Measurements from ENCODE around the gene MYZAP.

The MYZAP gene

GRCh38 chr15:57662091-57662744 is 70.5 kb downstream of the MYZAP start:
- DNase-seq (ENCODE audit: low spot score) = no peak

GRCh38 chr15:57662802-57663201 is 71.1 kb downstream of the MYZAP start:
- DNase-seq (ENCODE audit: low spot score) = no peak

- DNase-seq (ENCODE audit: low spot score) = no peak
Measured at GRCh38 chr15:57663262-57663661, 71.6 kb downstream of the MYZAP start.

GRCh38 chr15:57665194-57665593 is 73.5 kb downstream of the MYZAP start:
- no peak for DNase-seq (ENCODE audit: low spot score)

GRCh38 chr15:57665939-57666338 is 74.2 kb downstream of the MYZAP start:
- DNase-seq (ENCODE audit: low spot score) = no peak

- peak; percentile 73 for DNase-seq (ENCODE audit: low spot score)
Measured at GRCh38 chr15:57667171-57667849, 75.6 kb downstream of the MYZAP start.

- no peak for DNase-seq (ENCODE audit: low spot score)
Measured at GRCh38 chr15:57668016-57668415, 76.3 kb downstream of the MYZAP start.

GRCh38 chr15:57671636-57672035 is 79.9 kb downstream of the MYZAP start:
- no peak for DNase-seq (ENCODE audit: low spot score)

- no peak for DNase-seq (ENCODE audit: low spot score)
Measured at GRCh38 chr15:57675481-57676181, 83.9 kb downstream of the MYZAP start.

- DNase-seq (ENCODE audit: low spot score) = no peak
Measured at GRCh38 chr15:57676585-57676984, 84.9 kb downstream of the MYZAP start.

- peak; percentile 9 for DNase-seq (ENCODE audit: low spot score)
Measured at GRCh38 chr15:57677204-57677603, 85.5 kb downstream of the MYZAP start.

GRCh38 chr15:57680021-57680420 is 88.3 kb downstream of the MYZAP start:
- peak; percentile 42 for DNase-seq (ENCODE audit: low spot score)

GRCh38 chr15:57681011-57681410 is 89.3 kb downstream of the MYZAP start:
- no peak for DNase-seq (ENCODE audit: low spot score)

- no peak for DNase-seq (ENCODE audit: low spot score)
Measured at GRCh38 chr15:57683481-57683880, 91.8 kb downstream of the MYZAP start.

- DNase-seq (ENCODE audit: low spot score) = no peak
Measured at GRCh38 chr15:57684491-57685151, 92.9 kb downstream of the MYZAP start.

GRCh38 chr15:57685306-57686095 is 93.8 kb downstream of the MYZAP start:
- no peak for DNase-seq (ENCODE audit: low spot score)

GRCh38 chr15:57686657-57687056 is 95.0 kb downstream of the MYZAP start:
- DNase-seq (ENCODE audit: low spot score) = no peak

- no peak for DNase-seq (ENCODE audit: low spot score)
Measured at GRCh38 chr15:57690341-57690966, 98.8 kb downstream of the MYZAP start.

GRCh38 chr15:57691082-57691481 is 99.4 kb downstream of the MYZAP start:
- DNase-seq (ENCODE audit: low spot score) = no peak

- no peak for DNase-seq (ENCODE audit: low spot score)
Measured at GRCh38 chr15:57692709-57693108, 101.0 kb downstream of the MYZAP start.

- peak; percentile 10 for DNase-seq (ENCODE audit: low spot score)
Measured at GRCh38 chr15:57694279-57694678, 102.6 kb downstream of the MYZAP start.

Measured in GM03348 (cell line).